ENCODE results near the gene APOM.

DNA sequence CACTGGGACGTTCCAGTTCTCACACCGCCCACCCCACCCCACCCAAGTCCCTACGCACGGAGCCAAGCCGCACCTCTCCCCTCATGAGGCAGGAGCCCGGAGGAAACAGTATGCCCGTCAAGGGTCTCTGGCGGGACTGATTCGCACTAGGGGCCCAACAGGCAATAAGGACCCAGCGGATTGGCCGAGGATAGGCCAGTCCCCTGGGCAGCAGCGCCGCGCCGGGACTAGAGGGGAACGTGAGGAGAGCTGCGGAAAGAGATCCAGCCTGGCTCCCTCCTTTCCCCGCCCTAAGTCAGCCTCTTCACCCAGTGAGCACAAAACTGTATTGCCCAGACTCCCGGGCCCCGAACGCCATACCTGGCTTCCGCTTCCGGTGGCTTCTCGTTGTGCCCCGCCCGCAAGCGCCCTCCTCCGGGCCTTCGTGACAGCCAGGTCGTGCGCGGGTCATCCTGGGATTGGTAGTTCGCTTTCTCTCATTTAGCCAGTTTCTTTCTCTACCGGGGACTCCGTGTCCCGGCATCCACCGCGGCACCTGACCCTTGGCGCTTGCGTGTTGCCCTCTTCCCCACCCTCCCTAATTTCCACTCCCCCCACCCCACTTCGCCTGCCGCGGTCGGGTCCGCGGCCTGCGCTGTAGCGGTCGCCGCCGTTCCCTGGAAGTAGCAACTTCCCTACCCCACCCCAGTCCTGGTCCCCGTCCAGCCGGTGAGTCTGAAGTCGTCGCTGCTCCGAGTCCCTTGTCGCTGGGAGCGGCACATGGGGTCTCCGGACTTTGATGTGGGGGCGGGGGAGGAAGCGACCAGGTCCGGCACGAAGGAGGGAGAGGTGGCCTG, 10.0 kb downstream of the APOM start, which contains the start of gene CSNK2B:
- TF ChIP-seq EP300 (IDR thresholded peaks at IDR 0.05; ENCODE audit: low read depth) = no peak
- TF ChIP-seq, protein P1, sequence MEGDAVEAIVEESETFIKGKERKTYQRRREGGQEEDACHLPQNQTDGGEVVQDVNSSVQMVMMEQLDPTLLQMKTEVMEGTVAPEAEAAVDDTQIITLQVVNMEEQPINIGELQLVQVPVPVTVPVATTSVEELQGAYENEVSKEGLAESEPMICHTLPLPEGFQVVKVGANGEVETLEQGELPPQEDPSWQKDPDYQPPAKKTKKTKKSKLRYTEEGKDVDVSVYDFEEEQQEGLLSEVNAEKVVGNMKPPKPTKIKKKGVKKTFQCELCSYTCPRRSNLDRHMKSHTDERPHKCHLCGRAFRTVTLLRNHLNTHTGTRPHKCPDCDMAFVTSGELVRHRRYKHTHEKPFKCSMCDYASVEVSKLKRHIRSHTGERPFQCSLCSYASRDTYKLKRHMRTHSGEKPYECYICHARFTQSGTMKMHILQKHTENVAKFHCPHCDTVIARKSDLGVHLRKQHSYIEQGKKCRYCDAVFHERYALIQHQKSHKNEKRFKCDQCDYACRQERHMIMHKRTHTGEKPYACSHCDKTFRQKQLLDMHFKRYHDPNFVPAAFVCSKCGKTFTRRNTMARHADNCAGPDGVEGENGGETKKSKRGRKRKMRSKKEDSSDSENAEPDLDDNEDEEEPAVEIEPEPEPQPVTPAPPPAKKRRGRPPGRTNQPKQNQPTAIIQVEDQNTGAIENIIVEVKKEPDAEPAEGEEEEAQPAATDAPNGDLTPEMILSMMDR (IDR thresholded peaks at IDR 0.05) = no peak

Data from transverse colon (tissue), 3 donors.